ENCODE measurements around the gene PITX3.

DNA sequence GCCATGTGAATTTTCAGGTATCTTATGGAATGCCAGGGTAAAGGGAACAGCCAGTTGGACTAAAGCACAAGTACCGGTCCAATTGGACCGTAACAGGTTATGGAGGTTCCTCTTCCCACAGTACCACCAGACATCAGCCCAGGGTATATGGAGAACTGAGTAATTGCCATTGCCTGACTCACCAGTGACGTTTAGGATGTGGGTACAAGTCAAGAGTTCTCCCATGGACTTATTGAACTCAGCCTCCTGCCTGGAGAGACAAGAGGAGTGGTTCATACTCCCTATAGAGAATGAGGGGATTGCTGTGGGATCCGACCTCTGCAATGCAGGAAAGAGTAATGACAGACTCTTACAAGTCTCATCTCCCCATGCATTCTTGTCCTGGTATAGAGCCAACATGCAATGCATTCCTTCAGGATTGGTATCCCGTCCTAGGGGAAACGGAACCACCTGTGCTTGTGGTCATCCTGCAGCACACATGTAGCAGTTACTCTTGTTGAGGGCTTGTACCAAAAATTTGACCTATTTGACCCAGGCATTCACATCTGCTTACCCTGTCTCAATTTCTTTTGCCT, 45.9 kb downstream of the PITX3 start:
- no peak for TF ChIP-seq POLR2AphosphoS5 (IDR thresholded peaks at IDR 0.05; ENCODE audit: low read depth)
- TF ChIP-seq, protein P1, sequence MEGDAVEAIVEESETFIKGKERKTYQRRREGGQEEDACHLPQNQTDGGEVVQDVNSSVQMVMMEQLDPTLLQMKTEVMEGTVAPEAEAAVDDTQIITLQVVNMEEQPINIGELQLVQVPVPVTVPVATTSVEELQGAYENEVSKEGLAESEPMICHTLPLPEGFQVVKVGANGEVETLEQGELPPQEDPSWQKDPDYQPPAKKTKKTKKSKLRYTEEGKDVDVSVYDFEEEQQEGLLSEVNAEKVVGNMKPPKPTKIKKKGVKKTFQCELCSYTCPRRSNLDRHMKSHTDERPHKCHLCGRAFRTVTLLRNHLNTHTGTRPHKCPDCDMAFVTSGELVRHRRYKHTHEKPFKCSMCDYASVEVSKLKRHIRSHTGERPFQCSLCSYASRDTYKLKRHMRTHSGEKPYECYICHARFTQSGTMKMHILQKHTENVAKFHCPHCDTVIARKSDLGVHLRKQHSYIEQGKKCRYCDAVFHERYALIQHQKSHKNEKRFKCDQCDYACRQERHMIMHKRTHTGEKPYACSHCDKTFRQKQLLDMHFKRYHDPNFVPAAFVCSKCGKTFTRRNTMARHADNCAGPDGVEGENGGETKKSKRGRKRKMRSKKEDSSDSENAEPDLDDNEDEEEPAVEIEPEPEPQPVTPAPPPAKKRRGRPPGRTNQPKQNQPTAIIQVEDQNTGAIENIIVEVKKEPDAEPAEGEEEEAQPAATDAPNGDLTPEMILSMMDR (IDR thresholded peaks at IDR 0.05; ENCODE audit: insufficient read depth, low read length): no peak
- TF ChIP-seq, protein P2, sequence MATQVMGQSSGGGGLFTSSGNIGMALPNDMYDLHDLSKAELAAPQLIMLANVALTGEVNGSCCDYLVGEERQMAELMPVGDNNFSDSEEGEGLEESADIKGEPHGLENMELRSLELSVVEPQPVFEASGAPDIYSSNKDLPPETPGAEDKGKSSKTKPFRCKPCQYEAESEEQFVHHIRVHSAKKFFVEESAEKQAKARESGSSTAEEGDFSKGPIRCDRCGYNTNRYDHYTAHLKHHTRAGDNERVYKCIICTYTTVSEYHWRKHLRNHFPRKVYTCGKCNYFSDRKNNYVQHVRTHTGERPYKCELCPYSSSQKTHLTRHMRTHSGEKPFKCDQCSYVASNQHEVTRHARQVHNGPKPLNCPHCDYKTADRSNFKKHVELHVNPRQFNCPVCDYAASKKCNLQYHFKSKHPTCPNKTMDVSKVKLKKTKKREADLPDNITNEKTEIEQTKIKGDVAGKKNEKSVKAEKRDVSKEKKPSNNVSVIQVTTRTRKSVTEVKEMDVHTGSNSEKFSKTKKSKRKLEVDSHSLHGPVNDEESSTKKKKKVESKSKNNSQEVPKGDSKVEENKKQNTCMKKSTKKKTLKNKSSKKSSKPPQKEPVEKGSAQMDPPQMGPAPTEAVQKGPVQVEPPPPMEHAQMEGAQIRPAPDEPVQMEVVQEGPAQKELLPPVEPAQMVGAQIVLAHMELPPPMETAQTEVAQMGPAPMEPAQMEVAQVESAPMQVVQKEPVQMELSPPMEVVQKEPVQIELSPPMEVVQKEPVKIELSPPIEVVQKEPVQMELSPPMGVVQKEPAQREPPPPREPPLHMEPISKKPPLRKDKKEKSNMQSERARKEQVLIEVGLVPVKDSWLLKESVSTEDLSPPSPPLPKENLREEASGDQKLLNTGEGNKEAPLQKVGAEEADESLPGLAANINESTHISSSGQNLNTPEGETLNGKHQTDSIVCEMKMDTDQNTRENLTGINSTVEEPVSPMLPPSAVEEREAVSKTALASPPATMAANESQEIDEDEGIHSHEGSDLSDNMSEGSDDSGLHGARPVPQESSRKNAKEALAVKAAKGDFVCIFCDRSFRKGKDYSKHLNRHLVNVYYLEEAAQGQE (IDR thresholded peaks at IDR 0.05; ENCODE audit: insufficient replicate concordance, low read depth): no peak
- TF ChIP-seq GABPA (IDR thresholded peaks at IDR 0.05; ENCODE audit: low read depth): no peak
